ENCODE results near the gene CACNA2D2. TPM values are rescaled to one million over a fixed set of nuclear protein-coding genes. Genes with fewer than 3 reads are reported as not detected.

CACNA2D2 gene
- total and polyA plus RNA-seq, 7 donors: 0.14 to 1.6 (median 0.83) TPM

- peak overlapping the region; percentile 90 for H3K4me3 ChIP-seq
- intact Hi-C loops (cut with DNase I): no loop called here
- H3K27me3 ChIP-seq (ENCODE audit: insufficient read depth in 3 of 3, low read length in 2 of 3): no peaks in the 10 kb centered on the region
- DNase-seq (no peak), ATAC-seq (no peak)
- peak overlapping the region; percentile 93 for H3K27ac ChIP-seq
- H3K36me3 ChIP-seq (ENCODE audit: insufficient read depth in 1 of 2, low read depth in 1 of 2): peaks cover 0 to 50% of the 10 kb centered on the region in 2 donors
- no peaks in the 10 kb centered on the region for H3K9me3 ChIP-seq
- WGBS, 3 donors: 10 to 22% (median 19%) methylated on average over 13 to 14 of the region's 14 CpGs
- H3K4me1 ChIP-seq: peaks cover 55% of the 10 kb centered on the region
- TF ChIP-seq CTCF (IDR thresholded peaks at IDR 0.05): no peak
Measured at GRCh38 chr3:50322115-50322385, 181.4 kb downstream of the CACNA2D2 start.

DNA sequence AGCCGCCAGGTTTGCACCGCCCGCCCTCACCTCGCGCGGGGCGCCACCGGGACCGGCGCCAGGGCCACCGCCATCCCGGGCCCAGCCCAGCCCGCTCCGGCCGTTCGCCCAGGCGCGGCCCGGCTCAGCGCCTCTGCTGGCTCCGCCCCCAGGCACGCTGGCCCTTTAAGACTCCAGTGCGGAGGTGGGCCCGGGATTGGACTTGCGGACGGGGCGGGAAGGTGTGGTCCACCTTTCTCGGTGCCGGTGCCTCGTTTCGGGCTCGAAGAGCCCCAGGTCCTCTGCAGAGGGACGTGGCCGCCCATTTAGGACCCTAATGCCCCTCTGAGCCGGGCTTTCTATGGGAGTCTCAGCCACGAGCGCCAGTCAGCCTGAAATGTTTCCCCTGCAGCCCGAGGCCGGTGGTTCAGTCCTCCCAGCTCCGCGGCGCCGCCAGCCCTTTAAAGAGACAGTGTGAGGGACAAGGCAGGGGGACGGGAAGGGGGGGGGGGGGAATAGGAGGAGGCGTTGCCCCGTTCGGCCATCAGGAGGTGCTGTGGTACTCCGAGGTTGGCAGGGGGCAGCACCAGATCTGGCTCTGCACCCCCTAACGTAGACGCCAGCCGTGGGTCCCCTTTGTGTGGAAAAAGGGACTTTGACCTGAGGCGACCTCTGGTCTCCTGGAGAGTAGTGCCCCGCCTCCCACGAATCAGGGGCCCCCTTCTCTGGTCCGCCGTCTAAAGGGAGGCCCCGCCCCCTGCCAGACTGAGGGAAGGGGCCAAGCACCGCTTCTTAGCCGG lies 181.9 kb downstream of the CACNA2D2 start:
- peak overlapping the region; percentile 93 for H3K27ac ChIP-seq
- peaks cover 54% of the 10 kb centered on the region for H3K4me1 ChIP-seq
- 1 to 2% (median 1%) methylated on average over 46 to 59 of the region's 59 CpGs for WGBS, 3 donors
- no peaks in the 10 kb centered on the region for H3K27me3 ChIP-seq (ENCODE audit: insufficient read depth in 3 of 3, low read length in 2 of 3)
- H3K9me3 ChIP-seq: no peaks in the 10 kb centered on the region
- peak; percentile 41 for TF ChIP-seq CTCF (IDR thresholded peaks at IDR 0.05)
- DNase-seq (peak; percentile 92 to 95), ATAC-seq (peak; percentile 88 to 90 (median 89))
- intact Hi-C loops (cut with DNase I): no loop called here
- peak overlapping the region; percentile 90 for H3K4me3 ChIP-seq
- peaks cover 0 to 53% of the 10 kb centered on the region in 2 donors for H3K36me3 ChIP-seq (ENCODE audit: insufficient read depth in 1 of 2, low read depth in 1 of 2)

DNA sequence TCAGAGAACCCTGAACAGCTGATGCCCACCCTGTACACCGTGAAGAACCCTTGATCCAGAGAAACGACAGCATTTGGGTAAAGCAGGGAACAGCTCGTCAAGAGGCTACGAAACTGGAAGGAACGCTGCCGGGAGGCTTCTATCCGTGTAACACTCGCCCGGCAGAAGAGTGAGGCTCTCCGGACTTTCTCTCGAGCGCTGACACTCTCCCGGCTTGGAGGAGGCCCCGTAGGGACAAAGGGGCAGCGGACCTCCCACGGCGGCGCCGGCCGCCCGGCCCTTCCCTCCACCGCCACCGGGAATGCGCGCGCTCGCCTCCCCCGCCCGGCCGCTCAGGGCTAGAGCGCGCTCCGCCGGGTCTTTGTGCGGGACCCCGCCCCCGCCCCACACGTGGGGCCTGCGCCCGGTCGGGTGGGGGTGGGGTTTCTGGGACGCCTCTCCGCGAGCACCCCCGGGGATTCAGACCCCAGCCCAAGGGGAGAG lies 182.5 kb downstream of the CACNA2D2 start:
- ATAC-seq: peak; percentile 75 to 83 (median 80)
- peaks cover 54% of the 10 kb centered on the region for H3K4me1 ChIP-seq
- intact Hi-C loops (cut with DNase I): no loop called here
- no peaks in the 10 kb centered on the region for H3K9me3 ChIP-seq
- peak; percentile 81 to 90 for DNase-seq
- 0 to 1% (median 0%) methylated on average over 20 to 45 of the region's 45 CpGs for WGBS, 3 donors
- H3K36me3 ChIP-seq (ENCODE audit: insufficient read depth in 1 of 2, low read depth in 1 of 2): peaks cover 0 to 53% of the 10 kb centered on the region in 2 donors
- peak overlapping the region; percentile 90 for H3K4me3 ChIP-seq
- H3K27me3 ChIP-seq (ENCODE audit: insufficient read depth in 3 of 3, low read length in 2 of 3): no peaks in the 10 kb centered on the region
- TF ChIP-seq CTCF (IDR thresholded peaks at IDR 0.05): no peak
- peak overlapping the region; percentile 93 for H3K27ac ChIP-seq

DNA sequence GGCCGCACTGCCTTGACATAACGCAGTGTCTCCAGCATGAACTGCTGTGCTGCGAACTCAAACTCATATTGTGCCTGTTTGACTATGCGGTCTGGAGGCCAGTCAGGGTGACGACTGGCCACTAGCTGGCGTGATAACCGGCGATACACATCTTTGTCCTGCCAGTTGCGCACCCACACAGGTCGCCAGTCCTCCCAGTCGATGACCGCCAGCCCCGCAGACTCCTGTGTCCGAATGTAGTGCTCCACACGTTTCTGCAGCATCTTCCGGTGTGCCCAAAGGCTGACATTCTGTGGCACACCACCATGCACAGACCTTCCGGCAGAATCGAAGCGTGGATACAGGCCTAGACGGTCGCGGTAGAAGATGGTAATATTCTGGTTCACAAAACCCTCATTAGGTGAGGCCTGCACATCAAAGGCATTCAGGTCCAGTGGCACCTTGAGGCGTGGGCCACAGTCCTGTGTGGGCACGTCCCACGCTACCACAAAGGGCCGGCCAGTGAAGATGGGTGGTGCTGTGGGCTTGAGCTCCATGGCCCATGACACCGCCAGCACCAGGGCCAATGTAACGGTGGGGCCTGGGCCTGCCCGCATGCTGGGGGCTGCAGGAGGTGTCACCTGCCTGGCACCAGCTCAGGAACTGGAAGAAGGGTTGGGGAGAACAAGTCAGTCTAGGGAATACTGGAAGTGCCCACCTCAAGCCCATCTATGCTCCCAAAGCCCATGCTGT lies 183.4 kb downstream of the CACNA2D2 start:
- intact Hi-C loops (cut with DNase I): no loop called here
- TF ChIP-seq CTCF (IDR thresholded peaks at IDR 0.05): no peak
- Histone ChIP-seq H3K27me3 (ENCODE audit: insufficient read depth in 3 of 3, low read length in 2 of 3) (no peaks in the 10 kb centered on the region), H3K36me3 (ENCODE audit: insufficient read depth in 1 of 2, low read depth in 1 of 2) (peaks cover 0 to 47% of the 10 kb centered on the region in 2 donors), H3K4me1 (peaks cover 54% of the 10 kb centered on the region), H3K9me3 (no peaks in the 10 kb centered on the region), H3K27ac (peak overlapping the region; percentile 93), H3K4me3 (peak overlapping the region; percentile 90)
- WGBS, 3 donors: 69 to 72% (median 70%) methylated on average over 29 of the region's 29 CpGs
- ATAC-seq: no peak
- peak in 1 of 2 donors; percentile 13 for DNase-seq

Measured in psoas muscle (tissue), 8 donors.